DND-41 (cell line): ENCODE measurements around the gene LRRC3.

ENCODE experiments used
- CTCF ChIP-seq: IDR thresholded peaks from 2 replicates; pipeline ENCODE4 v1.5.1; 2012; ENCODE audit warnings: borderline replicate concordance, low read length, moderate library complexity, mild to moderate bottlenecking; ENCODE audit not compliant: poor library complexity, severe bottlenecking; ENCODE audit errors: extremely low read depth
- EZH2 ChIP-seq: IDR thresholded peaks from 3 replicates; pipeline ENCODE4 v1.6.1; 2012; ENCODE audit warnings: borderline replicate concordance, low read depth, mild to moderate bottlenecking, moderate library complexity, low read length, inconsistent platforms; ENCODE audit not compliant: severe bottlenecking

DNA sequence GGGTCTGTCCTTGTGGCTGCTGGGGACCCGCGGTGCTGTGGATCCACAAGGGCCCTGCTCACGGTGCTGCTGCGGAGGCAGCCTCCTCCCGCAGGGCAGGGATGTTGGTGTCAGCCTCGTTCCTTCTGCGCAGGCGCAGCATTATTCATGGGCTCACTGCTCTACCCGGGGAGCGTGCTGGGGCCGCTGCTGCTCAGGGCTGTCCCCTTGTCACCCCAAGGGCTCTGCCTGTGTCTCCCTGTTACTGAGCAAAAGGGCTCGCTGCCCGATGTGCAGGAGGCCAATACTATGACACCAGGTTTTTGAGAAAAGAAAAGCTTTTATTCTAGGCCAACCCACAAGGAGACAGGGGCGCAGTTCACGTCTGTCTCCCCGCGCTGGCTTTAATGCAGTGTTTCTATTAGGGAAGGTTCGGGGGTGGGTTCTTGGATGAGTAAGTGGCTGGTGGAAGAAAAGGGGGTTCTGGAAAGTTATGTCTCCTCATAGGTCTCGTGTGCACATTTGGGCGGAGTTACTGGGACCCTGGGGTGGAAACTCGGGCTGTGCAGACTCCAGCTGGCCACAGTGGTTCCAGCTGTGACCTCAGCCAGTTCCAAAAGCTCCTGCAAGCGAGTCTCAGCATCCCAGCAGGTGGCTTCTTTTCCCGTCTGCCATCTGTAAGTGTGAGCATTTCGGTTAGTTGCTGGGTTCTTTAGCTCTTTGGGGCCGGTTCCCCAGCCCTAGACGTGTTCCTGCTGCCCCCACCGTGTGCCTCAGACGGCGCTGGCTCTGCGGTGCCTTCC, 40.8 kb upstream of the LRRC3 start:
- no peak for TF ChIP-seq CTCF
- no peak for TF ChIP-seq EZH2
